ENCODE measurements around the gene MID1. TPM values are rescaled to one million over a fixed set of nuclear protein-coding genes. Genes with fewer than 3 reads are reported as not detected.

The MID1 gene
- total RNA-seq, 6 experiments from 2014 or later: 17.9 to 21.8 (median 18.6) TPM

GRCh38 chrX:10576186-10576585, 44.2 kb downstream of the MID1 start:
- H3K27ac Mint-ChIP-seq: no peak overlapping the region; the same call in 1 of the 2 replicates

GRCh38 chrX:10574663-10575062, 45.7 kb downstream of the MID1 start:
- TF ChIP-seq, protein P1, sequence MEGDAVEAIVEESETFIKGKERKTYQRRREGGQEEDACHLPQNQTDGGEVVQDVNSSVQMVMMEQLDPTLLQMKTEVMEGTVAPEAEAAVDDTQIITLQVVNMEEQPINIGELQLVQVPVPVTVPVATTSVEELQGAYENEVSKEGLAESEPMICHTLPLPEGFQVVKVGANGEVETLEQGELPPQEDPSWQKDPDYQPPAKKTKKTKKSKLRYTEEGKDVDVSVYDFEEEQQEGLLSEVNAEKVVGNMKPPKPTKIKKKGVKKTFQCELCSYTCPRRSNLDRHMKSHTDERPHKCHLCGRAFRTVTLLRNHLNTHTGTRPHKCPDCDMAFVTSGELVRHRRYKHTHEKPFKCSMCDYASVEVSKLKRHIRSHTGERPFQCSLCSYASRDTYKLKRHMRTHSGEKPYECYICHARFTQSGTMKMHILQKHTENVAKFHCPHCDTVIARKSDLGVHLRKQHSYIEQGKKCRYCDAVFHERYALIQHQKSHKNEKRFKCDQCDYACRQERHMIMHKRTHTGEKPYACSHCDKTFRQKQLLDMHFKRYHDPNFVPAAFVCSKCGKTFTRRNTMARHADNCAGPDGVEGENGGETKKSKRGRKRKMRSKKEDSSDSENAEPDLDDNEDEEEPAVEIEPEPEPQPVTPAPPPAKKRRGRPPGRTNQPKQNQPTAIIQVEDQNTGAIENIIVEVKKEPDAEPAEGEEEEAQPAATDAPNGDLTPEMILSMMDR (IDR thresholded peaks at IDR 0.05): no peak
- DNase-seq: peak; percentile 21
- Mint-ChIP-seq H3K36me3 (ENCODE audit: low read depth) (no peaks in the 10 kb centered on the region), H3K4me3 (0 out of 2 replicates have a peak overlapping the region, but pooled peaks have one; percentile 30), H3K27ac (peak overlapping the region; percentile 45; the same call in 1 of the 2 replicates), H3K4me1 (ENCODE audit: low read depth) (peaks cover 72% of the 10 kb centered on the region), H3K9me3 (peaks cover 4% of the 10 kb centered on the region; the same call in 1 of the 2 replicates), H3K27me3 (ENCODE audit: insufficient read depth) (no peaks in the 10 kb centered on the region)

More at GRCh38 chrX:10576186-10576585, 44.2 kb downstream of the MID1 start:
- Mint-ChIP-seq H3K27me3 (ENCODE audit: insufficient read depth) (no peaks in the 10 kb centered on the region), H3K4me3 (no peak overlapping the region), H3K36me3 (ENCODE audit: low read depth) (no peaks in the 10 kb centered on the region), H3K4me1 (ENCODE audit: low read depth) (peaks cover 69% of the 10 kb centered on the region), H3K9me3 (peaks cover 4% of the 10 kb centered on the region; the same call in 1 of the 2 replicates)
- TF ChIP-seq, protein P1 (IDR thresholded peaks at IDR 0.05): no peak
- DNase-seq: no peak

GRCh38 chrX:10571260-10571659, 49.1 kb downstream of the MID1 start:
- TF ChIP-seq, protein P1 (IDR thresholded peaks at IDR 0.05): no peak
- Mint-ChIP-seq H3K27me3 (ENCODE audit: insufficient read depth) (no peaks in the 10 kb centered on the region), H3K36me3 (ENCODE audit: low read depth) (no peaks in the 10 kb centered on the region; the same call in 1 of the 2 replicates), H3K4me1 (ENCODE audit: low read depth) (peaks cover 74% of the 10 kb centered on the region), H3K9me3 (peaks cover 4% of the 10 kb centered on the region; the same call in 1 of the 2 replicates), H3K27ac (peak overlapping the region; percentile 83), H3K4me3 (no peak overlapping the region)
- no peak for DNase-seq

DNA sequence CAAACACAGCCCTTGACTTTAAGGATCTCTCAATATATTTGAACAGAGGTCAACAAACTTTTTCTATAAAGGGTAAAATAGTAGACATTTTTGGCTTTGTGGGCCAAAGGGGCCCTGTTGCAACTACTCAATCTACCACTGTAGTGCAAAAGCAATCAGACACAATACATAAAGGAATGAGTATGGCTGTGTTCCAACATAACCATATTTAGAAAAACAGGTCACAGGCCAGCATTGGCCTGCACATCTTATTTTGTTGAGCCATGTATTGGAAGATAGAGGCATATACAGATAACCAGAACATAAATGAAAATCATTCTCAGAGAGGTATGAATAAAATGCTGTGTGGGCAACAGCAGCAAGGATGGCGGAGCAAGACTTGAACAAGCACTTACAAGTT, 49.8 kb downstream of the MID1 start:
- DNase-seq: no peak
- Mint-ChIP-seq H3K9me3 (peaks cover 4% of the 10 kb centered on the region; the same call in 1 of the 2 replicates), H3K27ac (peak overlapping the region; percentile 83), H3K4me3 (peak overlapping the region; percentile 23), H3K4me1 (ENCODE audit: low read depth) (peaks cover 71% of the 10 kb centered on the region), H3K27me3 (ENCODE audit: insufficient read depth) (no peaks in the 10 kb centered on the region), H3K36me3 (ENCODE audit: low read depth) (no peaks in the 10 kb centered on the region; the same call in 1 of the 2 replicates)
- TF ChIP-seq, protein P1 (IDR thresholded peaks at IDR 0.05): no peak

DNA sequence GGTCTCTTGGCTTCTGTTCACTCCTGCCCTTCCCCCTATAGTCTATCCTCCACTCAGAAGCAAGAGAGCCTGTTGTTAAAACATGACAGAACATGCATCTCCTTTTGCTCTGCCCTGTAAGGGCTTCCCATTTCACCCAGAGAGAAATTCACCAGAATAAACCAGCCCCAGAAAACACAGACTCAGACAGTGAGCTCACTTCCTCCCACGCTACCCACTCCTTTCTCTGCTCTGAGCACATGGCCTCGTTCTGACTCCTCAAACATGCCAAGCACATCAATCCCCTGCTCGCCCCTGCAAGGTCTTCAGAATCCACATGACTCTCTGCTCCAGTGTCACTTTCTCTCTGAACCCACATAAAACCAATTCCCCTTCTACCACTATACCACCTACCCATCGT, 50.4 kb downstream of the MID1 start:
- H3K36me3 Mint-ChIP-seq (ENCODE audit: low read depth): peaks cover 3% of the 10 kb centered on the region; the same call in 1 of the 2 replicates
- TF ChIP-seq, protein P1 (IDR thresholded peaks at IDR 0.05): no peak
- peak; percentile 13 for DNase-seq
- H3K27ac Mint-ChIP-seq: peak overlapping the region; percentile 83
- peaks cover 64% of the 10 kb centered on the region for H3K4me1 Mint-ChIP-seq (ENCODE audit: low read depth)
- H3K4me3 Mint-ChIP-seq: peak overlapping the region; percentile 38
- peaks cover 4% of the 10 kb centered on the region; the same call in 1 of the 2 replicates for H3K9me3 Mint-ChIP-seq
- no peaks in the 10 kb centered on the region for H3K27me3 Mint-ChIP-seq (ENCODE audit: insufficient read depth)
